ENCODE measurements around the gene APOBEC3B.
"Not testable (repeated sequence)": the region's sequence is repeated elsewhere in the genome, so short reads cannot be mapped to it uniquely, and the experiment has no call there.

APOBEC3B gene

GRCh38 chr22:38938925-38939324, 43.2 kb upstream of the APOBEC3B start:
- DNase-seq (ENCODE audit: extremely low read depth, low read depth), result no peak
- TF ChIP-seq CTCF (IDR thresholded peaks at IDR 0.05; ENCODE audit: low read depth, low read length), result no peak

DNA sequence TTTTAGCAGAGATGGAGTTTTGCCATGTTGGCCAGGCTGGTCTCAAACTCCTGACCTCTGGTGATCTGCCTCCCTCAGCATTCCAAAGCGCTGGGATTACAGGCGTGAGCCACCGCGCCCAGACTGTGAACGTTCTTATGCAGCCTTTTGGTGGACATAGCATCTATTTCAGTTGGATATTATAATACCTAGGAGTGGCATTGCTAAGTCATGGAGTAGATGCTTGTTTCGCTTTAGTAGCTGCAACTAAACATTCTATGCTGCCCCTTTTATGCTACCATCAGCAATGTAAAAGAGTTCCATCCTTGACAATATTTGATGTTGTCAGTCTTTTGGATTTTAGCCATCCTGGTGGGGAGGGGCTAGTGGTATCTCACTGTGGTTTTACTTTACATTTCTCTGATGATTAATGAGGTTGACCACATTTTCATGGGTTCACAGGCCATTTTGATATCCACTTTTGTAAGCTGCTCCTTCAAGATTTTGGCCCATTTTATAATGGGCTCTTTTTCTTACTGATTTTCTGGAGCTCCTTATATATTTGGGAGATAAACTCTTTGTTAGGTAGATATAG, 41.2 kb upstream of the APOBEC3B start:
- no peak for DNase-seq (ENCODE audit: extremely low read depth, low read depth)
- no peak for TF ChIP-seq CTCF (IDR thresholded peaks at IDR 0.05; ENCODE audit: low read depth, low read length)

GRCh38 chr22:38941488-38941987, 40.6 kb upstream of the APOBEC3B start:
- no peak for TF ChIP-seq CTCF (IDR thresholded peaks at IDR 0.05; ENCODE audit: low read depth, low read length)

GRCh38 chr22:38942702-38943101, 39.4 kb upstream of the APOBEC3B start:
- no peak for TF ChIP-seq CTCF (IDR thresholded peaks at IDR 0.05; ENCODE audit: low read depth, low read length)
- DNase-seq (ENCODE audit: extremely low read depth, low read depth), result no peak

More at GRCh38 chr22:38941488-38941987, 40.6 kb upstream of the APOBEC3B start:
- no peak for DNase-seq (ENCODE audit: extremely low read depth, low read depth)

- no peak; the same call in 1 of the 2 replicates for TF ChIP-seq CTCF (IDR thresholded peaks at IDR 0.05; ENCODE audit: low read depth, low read length)
- DNase-seq (ENCODE audit: extremely low read depth, low read depth), result no peak
Measured at GRCh38 chr22:38943201-38943600, 38.9 kb upstream of the APOBEC3B start.

DNA sequence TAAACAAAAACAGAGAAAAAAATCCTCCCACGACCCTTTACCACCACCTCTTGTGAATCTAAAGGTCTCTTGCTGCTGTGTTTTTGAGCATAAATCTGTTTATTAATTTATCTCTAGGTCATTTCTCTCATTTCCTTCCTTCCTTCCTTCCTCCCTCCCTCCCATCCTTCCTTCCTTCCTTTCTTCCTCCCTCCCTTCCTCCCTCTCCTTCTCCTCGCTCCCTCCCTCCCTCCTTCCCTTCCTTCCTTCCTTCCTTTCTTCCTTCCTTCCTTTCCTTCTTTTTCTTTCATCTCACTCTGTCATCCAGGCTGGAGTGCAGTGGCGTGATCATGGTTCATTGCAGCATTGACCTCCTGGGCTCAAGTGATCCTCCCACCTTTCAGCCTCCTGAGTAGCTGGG, 38.3 kb upstream of the APOBEC3B start:
- no peak for TF ChIP-seq CTCF (IDR thresholded peaks at IDR 0.05; ENCODE audit: low read depth, low read length)
- no peak for DNase-seq (ENCODE audit: extremely low read depth, low read depth)

DNA sequence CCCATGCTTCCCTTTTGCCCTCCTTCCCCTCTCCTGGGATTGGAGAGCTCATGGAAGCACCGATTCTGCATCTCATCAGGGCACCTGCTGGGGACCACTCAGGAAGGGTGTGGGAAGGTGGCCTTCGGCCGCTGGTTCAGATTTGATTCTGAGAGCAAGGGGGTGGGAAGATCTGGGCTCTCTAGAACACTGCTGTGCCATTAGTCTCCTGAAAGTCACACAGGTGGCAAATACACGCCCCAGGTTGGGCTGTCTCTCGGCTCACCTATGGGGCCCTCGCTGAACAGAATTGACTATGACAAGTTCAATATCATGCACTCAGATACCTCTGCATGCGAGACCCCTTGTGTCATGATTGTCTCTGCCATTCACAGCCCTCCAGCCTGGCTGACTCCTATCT, 37.5 kb upstream of the APOBEC3B start:
- no peak for TF ChIP-seq CTCF (IDR thresholded peaks at IDR 0.05; ENCODE audit: low read depth, low read length)
- no peak for DNase-seq (ENCODE audit: extremely low read depth, low read depth)

DNA sequence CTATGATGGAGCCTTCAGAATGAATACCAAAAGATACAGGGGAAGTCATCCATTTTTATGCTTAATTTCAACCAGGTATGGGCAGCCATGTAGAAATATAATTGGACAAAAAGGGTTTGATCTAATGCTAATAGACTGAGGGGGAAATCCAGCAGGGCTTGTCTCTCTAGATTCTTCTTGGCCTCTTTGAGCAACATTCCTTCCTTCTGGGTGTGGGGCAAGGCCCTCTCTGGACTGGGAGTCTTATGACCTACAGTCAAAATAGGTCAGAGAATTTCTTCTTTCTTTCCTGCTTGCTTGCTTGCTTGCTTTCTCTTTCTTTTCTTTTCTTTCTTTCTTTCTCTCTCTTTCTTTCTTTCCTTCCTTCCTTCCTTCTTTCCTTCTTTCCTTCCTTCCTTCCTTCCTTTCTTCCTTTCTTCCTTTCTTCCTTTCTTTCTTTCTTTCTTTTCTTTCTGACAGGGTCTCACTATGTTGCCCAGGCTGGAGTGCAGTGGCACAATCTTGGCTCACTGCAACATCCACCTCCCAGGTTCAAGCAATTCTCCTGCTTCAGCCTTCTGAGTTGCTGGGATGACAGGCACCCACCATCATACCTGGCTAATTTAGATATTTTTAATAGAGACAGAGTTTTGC, 36.3 kb upstream of the APOBEC3B start:
- not testable (repeated sequence) for DNase-seq (ENCODE audit: extremely low read depth, low read depth)

All from AG09319 (cell line).